Measurements from ENCODE around the gene ANKRD39.
A peak's percentile ranks its signal among the peaks of the same experiment; 100 is the strongest.

The ANKRD39 gene

DNA sequence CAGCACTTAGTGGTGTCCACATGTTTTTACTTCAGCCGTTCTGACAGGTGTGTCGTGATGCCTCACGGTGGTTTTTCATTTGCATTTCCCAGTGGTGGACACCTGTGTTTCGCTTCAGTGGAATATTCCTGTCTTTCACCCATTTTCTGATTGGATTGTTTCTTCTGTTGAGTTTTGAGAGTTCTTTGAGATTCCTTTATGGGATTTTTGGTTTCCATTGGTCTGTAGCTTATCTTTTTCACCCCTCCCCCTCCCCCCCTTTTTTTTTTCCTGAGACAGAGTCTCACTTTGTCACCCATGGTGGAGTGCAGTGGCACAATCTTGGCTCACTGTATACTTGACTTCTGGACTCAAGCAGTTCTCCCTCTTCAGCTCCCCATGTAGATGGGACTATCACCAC lies 22.0 kb downstream of the ANKRD39 start:
- no peak overlapping the region for H3K27ac ChIP-seq (ENCODE audit: low read length)
- H3K4me3 ChIP-seq (ENCODE audit: low read length in 2 of 2) = no peak overlapping the region
- H3K9me3 ChIP-seq (ENCODE audit: control insufficient read depth in 2 of 2, low read length in 2 of 2) = no peaks in the 10 kb centered on the region
- no peaks in the 10 kb centered on the region for H3K27me3 ChIP-seq (ENCODE audit: control insufficient read depth in 1 of 2, insufficient read depth in 2 of 2, low read length in 2 of 2)
- peaks cover 8% of the 10 kb centered on the region for H3K4me1 ChIP-seq (ENCODE audit: control insufficient read depth, insufficient read depth, low read length)
- H3K36me3 ChIP-seq (ENCODE audit: control insufficient read depth in 2 of 2, insufficient read depth in 2 of 2, low read length in 2 of 2) = peaks cover 16 to 34% of the 10 kb centered on the region in 2 donors
- H3K9ac ChIP-seq (ENCODE audit: low read length in 2 of 2) = no peak overlapping the region

DNA sequence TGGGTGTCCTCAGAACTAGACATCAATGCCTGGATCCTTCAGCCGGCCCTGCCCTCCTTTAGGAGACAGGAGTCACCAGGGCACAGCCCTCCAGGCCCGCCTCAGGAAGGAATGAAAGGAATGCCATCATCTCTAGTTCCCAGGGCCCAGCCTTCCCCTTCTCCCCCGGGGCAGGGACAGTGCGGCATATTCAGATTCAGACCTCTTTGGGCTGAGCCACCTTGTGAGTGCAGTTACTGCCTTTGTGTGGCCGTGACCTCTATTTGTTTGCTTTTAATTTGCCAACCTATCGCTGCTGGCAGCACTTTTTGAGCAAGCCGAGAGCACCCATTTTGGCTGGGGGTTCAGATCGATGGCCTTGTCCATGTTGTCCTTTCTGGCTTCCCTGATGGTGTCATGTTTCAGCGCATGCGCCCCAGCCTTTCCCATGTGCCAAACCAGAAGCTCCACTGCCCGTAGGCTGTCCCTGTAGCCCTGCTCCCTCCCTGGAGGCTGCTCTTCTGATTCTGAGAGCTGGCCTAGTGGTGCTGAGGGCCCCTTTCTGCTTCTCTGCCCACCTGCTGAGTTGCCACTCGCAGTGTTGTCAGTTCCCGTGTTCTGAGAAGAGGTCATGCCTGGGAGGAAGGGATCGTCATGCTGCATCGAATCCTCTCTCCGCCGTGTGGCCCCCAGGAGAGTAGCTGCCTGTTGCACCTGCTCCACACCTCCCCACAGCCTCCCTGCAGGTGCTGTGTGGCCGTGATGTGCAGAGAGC lies 24.9 kb downstream of the ANKRD39 start:
- Histone ChIP-seq H3K4me3 (ENCODE audit: low read length in 2 of 2) (no peak overlapping the region), H3K4me1 (ENCODE audit: control insufficient read depth, insufficient read depth, low read length) (peaks cover 3% of the 10 kb centered on the region), H3K27me3 (ENCODE audit: control insufficient read depth in 1 of 2, insufficient read depth in 2 of 2, low read length in 2 of 2) (no peaks in the 10 kb centered on the region), H3K36me3 (ENCODE audit: control insufficient read depth in 2 of 2, insufficient read depth in 2 of 2, low read length in 2 of 2) (peaks cover 41 to 53% of the 10 kb centered on the region in 2 donors), H3K9ac (ENCODE audit: low read length in 2 of 2) (no peak overlapping the region), H3K9me3 (ENCODE audit: control insufficient read depth in 2 of 2, low read length in 2 of 2) (no peaks in the 10 kb centered on the region), H3K27ac (ENCODE audit: low read length) (peak overlapping the region; percentile 24)

DNA sequence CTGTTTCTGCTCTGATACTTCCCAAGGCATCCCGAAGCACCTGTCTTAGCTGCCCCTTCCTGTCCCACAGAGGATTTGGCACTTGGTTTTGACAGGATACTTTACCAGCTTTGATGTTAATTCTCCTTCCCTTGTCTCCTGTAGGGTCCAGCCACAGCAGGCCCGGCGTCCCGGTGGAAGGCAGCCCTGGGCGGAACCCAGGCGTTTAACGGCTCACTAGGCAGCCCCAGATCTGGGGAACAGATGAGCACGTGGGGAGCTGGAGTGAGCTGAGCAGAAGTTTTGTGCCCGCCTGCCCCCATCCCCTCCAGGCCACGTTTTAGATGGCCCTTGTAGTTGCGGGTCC lies 25.4 kb downstream of the ANKRD39 start:
- no peak overlapping the region for H3K9ac ChIP-seq (ENCODE audit: low read length in 2 of 2)
- no peak overlapping the region for H3K4me3 ChIP-seq (ENCODE audit: low read length in 2 of 2)
- H3K9me3 ChIP-seq (ENCODE audit: control insufficient read depth in 2 of 2, low read length in 2 of 2) = no peaks in the 10 kb centered on the region
- H3K36me3 ChIP-seq (ENCODE audit: control insufficient read depth in 2 of 2, insufficient read depth in 2 of 2, low read length in 2 of 2) = peaks cover 43 to 55% of the 10 kb centered on the region in 2 donors
- peak overlapping the region; percentile 24 for H3K27ac ChIP-seq (ENCODE audit: low read length)
- H3K27me3 ChIP-seq (ENCODE audit: control insufficient read depth in 1 of 2, insufficient read depth in 2 of 2, low read length in 2 of 2) = no peaks in the 10 kb centered on the region
- H3K4me1 ChIP-seq (ENCODE audit: control insufficient read depth, insufficient read depth, low read length) = peaks cover 3% of the 10 kb centered on the region

DNA sequence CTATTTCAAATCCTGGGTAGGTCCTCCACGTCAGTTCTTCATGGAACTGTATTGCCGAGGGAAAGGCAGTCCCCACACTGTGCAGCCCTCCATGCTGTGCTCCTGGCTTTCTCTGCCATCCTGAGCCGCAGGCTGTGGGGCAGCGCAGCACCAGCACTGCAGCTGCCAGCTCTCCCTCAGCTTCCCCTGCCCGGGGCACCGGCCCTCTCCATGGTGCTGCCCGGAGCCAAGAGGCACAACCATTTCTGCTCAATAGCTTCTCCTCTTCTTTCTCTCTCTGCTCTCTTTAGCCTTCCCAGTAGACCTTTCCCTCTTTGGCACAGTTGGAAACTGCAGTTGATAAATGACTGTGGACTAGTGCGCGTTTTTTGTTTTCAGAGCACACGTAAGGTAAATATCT lies 26.1 kb downstream of the ANKRD39 start:
- peaks cover 3% of the 10 kb centered on the region for H3K4me1 ChIP-seq (ENCODE audit: control insufficient read depth, insufficient read depth, low read length)
- H3K9me3 ChIP-seq (ENCODE audit: control insufficient read depth in 2 of 2, low read length in 2 of 2) = no peaks in the 10 kb centered on the region
- no peaks in the 10 kb centered on the region for H3K27me3 ChIP-seq (ENCODE audit: control insufficient read depth in 1 of 2, insufficient read depth in 2 of 2, low read length in 2 of 2)
- peaks cover 46 to 58% of the 10 kb centered on the region in 2 donors for H3K36me3 ChIP-seq (ENCODE audit: control insufficient read depth in 2 of 2, insufficient read depth in 2 of 2, low read length in 2 of 2)
- H3K9ac ChIP-seq (ENCODE audit: low read length in 2 of 2) = no peak overlapping the region
- no peak overlapping the region for H3K27ac ChIP-seq (ENCODE audit: low read length)
- H3K4me3 ChIP-seq (ENCODE audit: low read length in 2 of 2) = no peak overlapping the region

DNA sequence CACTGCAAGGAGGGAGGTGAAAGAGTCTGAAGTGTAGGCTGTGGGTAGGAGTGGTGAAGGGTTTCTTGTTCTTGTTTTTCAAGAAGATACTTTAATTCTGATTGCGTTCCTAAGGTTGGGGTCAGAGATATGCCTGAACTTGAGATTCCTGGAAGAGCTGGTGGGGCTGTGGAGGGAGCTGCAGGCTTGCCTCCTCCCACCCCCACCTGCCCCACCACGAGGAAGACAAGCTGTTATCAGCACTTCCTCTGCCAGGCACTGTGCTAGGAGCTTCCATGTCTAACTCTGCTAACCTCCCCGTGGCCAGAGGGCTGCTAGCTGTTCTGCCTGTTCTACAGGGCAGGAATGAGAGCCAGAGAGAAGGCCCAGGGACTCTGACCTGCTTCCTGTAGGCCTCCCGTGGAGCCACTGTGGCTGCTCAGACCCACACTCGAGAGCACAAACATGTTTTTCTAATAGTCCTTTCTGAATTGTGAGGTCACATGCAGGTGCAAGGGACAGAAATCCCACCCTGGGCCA lies 27.7 kb downstream of the ANKRD39 start:
- peaks cover 3% of the 10 kb centered on the region for H3K4me1 ChIP-seq (ENCODE audit: control insufficient read depth, insufficient read depth, low read length)
- H3K4me3 ChIP-seq (ENCODE audit: low read length in 2 of 2) = no peak overlapping the region
- no peaks in the 10 kb centered on the region for H3K9me3 ChIP-seq (ENCODE audit: control insufficient read depth in 2 of 2, low read length in 2 of 2)
- no peak overlapping the region for H3K9ac ChIP-seq (ENCODE audit: low read length in 2 of 2)
- peaks cover 53 to 69% of the 10 kb centered on the region in 2 donors for H3K36me3 ChIP-seq (ENCODE audit: control insufficient read depth in 2 of 2, insufficient read depth in 2 of 2, low read length in 2 of 2)
- H3K27me3 ChIP-seq (ENCODE audit: control insufficient read depth in 1 of 2, insufficient read depth in 2 of 2, low read length in 2 of 2) = no peaks in the 10 kb centered on the region
- no peak overlapping the region for H3K27ac ChIP-seq (ENCODE audit: low read length)

DNA sequence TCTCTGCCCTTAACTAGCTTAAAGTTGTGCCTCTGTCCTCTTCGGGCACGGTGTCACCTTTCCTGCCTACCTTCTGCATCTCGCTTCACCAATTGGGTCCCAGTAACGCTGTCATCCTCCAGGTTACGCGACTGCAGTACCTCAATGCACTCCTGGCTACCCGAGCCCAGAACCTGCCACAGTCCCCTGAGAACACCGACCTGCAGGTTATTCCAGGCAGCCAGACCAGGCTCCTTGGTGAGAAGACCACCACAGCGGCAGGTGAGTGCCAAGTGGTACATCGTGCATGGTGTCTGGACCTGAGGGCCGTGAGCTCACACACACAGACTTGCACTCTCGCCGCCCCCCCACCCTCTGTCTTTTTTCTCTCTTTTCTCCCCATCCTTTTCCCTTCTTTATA lies 28.9 kb downstream of the ANKRD39 start:
- H3K9ac ChIP-seq (ENCODE audit: low read length in 2 of 2) = no peak overlapping the region

DNA sequence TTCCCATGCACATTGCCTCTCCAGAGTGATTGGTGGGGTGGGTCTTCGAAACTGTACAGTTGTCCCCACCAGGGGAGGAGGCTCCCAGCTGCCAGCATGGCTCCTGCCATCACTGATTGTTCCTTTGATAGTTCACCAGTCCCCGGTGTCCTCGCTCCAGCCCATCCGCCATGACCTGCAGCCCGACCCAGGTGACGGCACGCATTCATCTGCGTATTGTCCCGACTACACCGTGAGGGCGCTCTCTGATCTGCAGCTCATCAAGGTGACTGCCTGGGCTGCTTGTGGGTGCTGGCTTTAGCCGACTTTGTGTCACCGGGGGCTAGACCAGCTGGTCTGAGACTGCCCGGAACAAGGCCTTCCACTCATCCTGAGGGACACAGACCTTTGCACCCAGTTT lies 29.4 kb downstream of the ANKRD39 start:
- Histone ChIP-seq H3K4me1 (ENCODE audit: control insufficient read depth, insufficient read depth, low read length) (peaks cover 13% of the 10 kb centered on the region), H3K4me3 (ENCODE audit: low read length in 2 of 2) (no peak overlapping the region), H3K36me3 (ENCODE audit: control insufficient read depth in 2 of 2, insufficient read depth in 2 of 2, low read length in 2 of 2) (peaks cover 53 to 64% of the 10 kb centered on the region in 2 donors), H3K9me3 (ENCODE audit: control insufficient read depth in 2 of 2, low read length in 2 of 2) (no peaks in the 10 kb centered on the region), H3K27ac (ENCODE audit: low read length) (no peak overlapping the region), H3K9ac (ENCODE audit: low read length in 2 of 2) (no peak overlapping the region), H3K27me3 (ENCODE audit: control insufficient read depth in 1 of 2, insufficient read depth in 2 of 2, low read length in 2 of 2) (no peaks in the 10 kb centered on the region)

More for the DNA sequence above, 28.9 kb downstream of the ANKRD39 start:
- Histone ChIP-seq H3K27ac (ENCODE audit: low read length) (no peak overlapping the region), H3K4me1 (ENCODE audit: control insufficient read depth, insufficient read depth, low read length) (peaks cover 10% of the 10 kb centered on the region), H3K36me3 (ENCODE audit: control insufficient read depth in 2 of 2, insufficient read depth in 2 of 2, low read length in 2 of 2) (peaks cover 53 to 64% of the 10 kb centered on the region in 2 donors), H3K4me3 (ENCODE audit: low read length in 2 of 2) (no peak overlapping the region), H3K9me3 (ENCODE audit: control insufficient read depth in 2 of 2, low read length in 2 of 2) (no peaks in the 10 kb centered on the region), H3K27me3 (ENCODE audit: control insufficient read depth in 1 of 2, insufficient read depth in 2 of 2, low read length in 2 of 2) (no peaks in the 10 kb centered on the region)

DNA sequence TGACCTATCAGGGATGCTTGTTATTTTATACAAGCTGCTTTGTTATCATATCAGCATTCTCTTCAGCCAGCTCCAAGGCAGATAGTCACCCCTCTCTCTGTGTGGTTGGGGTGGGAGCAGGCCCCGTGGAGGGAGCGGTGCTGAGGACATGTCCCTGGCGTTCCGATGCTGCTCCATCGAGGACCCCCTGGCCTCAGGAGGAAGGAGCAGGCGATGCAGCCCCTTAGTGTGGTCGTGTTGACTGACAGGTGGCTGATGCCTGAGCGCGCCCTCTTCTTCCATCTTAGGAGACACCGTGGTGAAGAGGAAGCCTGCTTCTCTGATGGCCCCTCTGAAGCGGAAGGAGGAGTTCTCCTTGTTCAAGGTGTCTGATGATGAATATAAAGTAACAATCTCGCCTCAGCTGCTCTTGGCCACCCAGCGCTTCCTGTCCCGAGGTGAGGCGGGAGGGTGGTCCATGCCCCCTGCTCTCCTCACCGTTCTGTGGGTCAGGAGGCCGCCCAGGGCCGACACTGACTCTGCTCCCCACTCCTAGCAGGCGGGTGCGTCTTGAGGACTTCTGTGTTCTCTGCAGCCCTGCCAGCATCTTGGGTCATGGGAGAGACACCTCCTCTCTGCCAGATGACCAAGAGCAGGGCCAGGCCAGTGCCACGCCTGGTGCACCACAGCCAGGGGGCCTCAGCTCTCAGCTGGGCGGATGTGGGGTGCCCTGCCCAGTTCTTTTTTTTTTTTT lies 31.1 kb downstream of the ANKRD39 start:
- H3K4me3 ChIP-seq (ENCODE audit: low read length in 2 of 2) = no peak overlapping the region
- H3K27me3 ChIP-seq (ENCODE audit: control insufficient read depth in 1 of 2, insufficient read depth in 2 of 2, low read length in 2 of 2) = no peaks in the 10 kb centered on the region
- no peak overlapping the region for H3K27ac ChIP-seq (ENCODE audit: low read length)
- no peaks in the 10 kb centered on the region for H3K9me3 ChIP-seq (ENCODE audit: control insufficient read depth in 2 of 2, low read length in 2 of 2)
- no peak overlapping the region for H3K9ac ChIP-seq (ENCODE audit: low read length in 2 of 2)
- peaks cover 47 to 53% of the 10 kb centered on the region in 2 donors for H3K36me3 ChIP-seq (ENCODE audit: control insufficient read depth in 2 of 2, insufficient read depth in 2 of 2, low read length in 2 of 2)
- peaks cover 17% of the 10 kb centered on the region for H3K4me1 ChIP-seq (ENCODE audit: control insufficient read depth, insufficient read depth, low read length)

DNA sequence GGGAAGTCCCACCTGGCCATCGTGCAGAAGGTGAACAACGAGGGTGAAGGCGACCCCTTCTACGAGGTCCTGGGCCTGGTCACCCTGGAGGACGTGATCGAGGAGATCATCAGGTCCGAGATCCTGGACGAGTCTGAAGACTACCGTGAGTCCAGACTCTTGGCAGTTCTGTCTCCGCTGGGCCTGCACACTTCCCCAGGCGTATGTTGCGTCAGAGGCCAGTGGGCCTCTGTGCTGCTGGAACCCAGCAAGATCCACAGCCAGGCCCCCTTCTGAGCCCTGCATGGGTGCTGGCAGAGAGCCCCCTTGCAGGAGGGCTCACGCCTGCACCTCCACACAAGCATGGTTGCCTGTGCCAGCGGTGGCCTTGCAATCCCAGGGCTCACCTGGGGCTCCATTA lies 32.8 kb downstream of the ANKRD39 start:
- Histone ChIP-seq H3K9ac (ENCODE audit: low read length in 2 of 2) (no peak overlapping the region), H3K4me1 (ENCODE audit: control insufficient read depth, insufficient read depth, low read length) (peaks cover 26% of the 10 kb centered on the region), H3K27me3 (ENCODE audit: control insufficient read depth in 1 of 2, insufficient read depth in 2 of 2, low read length in 2 of 2) (no peaks in the 10 kb centered on the region), H3K27ac (ENCODE audit: low read length) (no peak overlapping the region), H3K4me3 (ENCODE audit: low read length in 2 of 2) (no peak overlapping the region), H3K9me3 (ENCODE audit: control insufficient read depth in 2 of 2, low read length in 2 of 2) (no peaks in the 10 kb centered on the region), H3K36me3 (ENCODE audit: control insufficient read depth in 2 of 2, insufficient read depth in 2 of 2, low read length in 2 of 2) (peaks cover 33 to 40% of the 10 kb centered on the region in 2 donors)

DNA sequence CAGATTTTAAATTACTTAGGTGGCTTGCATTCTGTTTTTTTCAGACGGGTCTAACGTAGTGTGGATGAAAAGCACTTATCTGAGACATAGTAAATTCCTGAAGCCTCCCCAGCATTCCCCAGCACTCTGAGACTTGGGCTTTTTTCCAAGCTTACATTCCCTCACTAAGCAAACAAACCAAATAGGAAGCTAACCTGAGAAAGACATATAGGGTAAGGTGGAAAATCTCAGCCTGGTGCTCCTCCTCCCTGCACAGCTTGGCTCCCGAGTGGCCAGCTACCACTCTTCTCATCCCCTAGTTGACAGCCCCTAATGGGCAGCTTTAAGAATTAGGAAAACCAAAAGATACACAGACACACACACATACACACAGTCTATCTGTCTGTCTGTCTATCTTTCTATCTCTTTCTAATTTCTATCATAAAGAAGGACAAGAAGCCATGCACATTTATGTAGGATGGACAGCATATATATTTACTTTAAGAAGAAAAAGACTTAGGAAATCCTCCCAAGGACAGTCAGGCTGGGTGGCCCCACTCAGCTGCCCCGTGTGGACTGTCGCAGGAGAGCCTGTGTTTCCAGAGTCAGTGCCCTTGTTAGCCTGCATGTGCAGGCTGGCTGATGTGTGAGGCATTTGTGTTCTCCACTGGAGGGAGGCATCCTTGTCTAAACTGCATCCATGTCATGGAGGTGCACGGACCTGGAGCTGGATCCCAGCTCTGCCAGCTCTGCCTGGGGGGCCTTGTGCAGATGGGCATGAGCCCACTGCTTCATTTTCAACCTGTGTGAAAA lies 33.5 kb downstream of the ANKRD39 start:
- Histone ChIP-seq H3K36me3 (ENCODE audit: control insufficient read depth in 2 of 2, insufficient read depth in 2 of 2, low read length in 2 of 2) (peaks cover 26 to 34% of the 10 kb centered on the region in 2 donors), H3K4me3 (ENCODE audit: low read length in 2 of 2) (no peak overlapping the region), H3K9me3 (ENCODE audit: control insufficient read depth in 2 of 2, low read length in 2 of 2) (no peaks in the 10 kb centered on the region), H3K27me3 (ENCODE audit: control insufficient read depth in 1 of 2, insufficient read depth in 2 of 2, low read length in 2 of 2) (no peaks in the 10 kb centered on the region), H3K27ac (ENCODE audit: low read length) (no peak overlapping the region), H3K4me1 (ENCODE audit: control insufficient read depth, insufficient read depth, low read length) (peaks cover 33% of the 10 kb centered on the region), H3K9ac (ENCODE audit: low read length in 2 of 2) (no peak overlapping the region)
